Upper lobe of left lung (tissue), 4 donors: Measurements from ENCODE around the gene SP7.
"Not testable (repeated sequence)": the region's sequence is repeated elsewhere in the genome, so short reads cannot be mapped to it uniquely, and the experiment has no call there.

Experiments
- POLR2A ChIP-seq, 4 donors: fragments of 450-650 bp; IDR thresholded peaks; one replicate each; pipeline ENCODE4 v1.5.1; 2016 to 2017; ENCODE audit warnings: antibody characterized with exemption in 4 of 4, mild to moderate bottlenecking in 2 of 4
- POLR2AphosphoS5 ChIP-seq, 2 donors: sonication (generic); formaldehyde crosslinking; IDR thresholded peaks; one replicate each; pipeline ENCODE4 v1.5.1; 2017; ENCODE audit warnings: antibody characterized with exemption in 2 of 2
- TF ChIP-seq, protein P1 (sequence below), 6 experiments: fragments of 450-650 bp in 4 of 6; fragments of 200-600 bp in 2 of 6; sonication (generic) in 2 of 6; IDR thresholded peaks; one replicate each; pipeline ENCODE4 v1.5.1; 2016 to 2019; ENCODE audit warnings: antibody characterized with exemption in 6 of 6

DNA sequence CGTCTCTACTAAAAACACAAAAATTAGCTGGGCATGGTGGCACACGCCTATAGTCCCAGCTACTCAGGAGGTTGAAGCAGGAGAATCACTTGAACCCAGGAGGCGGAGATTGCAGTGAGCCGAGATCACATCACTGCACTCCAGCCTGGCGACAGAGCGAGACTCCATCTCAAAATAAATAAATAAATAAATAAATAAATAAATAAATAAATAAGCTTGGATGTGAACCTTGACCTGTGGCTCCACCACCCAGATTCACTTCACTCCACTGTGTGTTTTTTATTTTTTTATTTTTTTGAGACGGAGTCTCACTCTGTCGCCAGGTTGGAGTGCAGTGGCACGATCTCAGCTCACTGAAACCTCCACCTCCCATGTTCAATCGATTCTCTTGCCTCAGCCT, 25.5 kb upstream of the SP7 start:
- TF ChIP-seq, protein P1, sequence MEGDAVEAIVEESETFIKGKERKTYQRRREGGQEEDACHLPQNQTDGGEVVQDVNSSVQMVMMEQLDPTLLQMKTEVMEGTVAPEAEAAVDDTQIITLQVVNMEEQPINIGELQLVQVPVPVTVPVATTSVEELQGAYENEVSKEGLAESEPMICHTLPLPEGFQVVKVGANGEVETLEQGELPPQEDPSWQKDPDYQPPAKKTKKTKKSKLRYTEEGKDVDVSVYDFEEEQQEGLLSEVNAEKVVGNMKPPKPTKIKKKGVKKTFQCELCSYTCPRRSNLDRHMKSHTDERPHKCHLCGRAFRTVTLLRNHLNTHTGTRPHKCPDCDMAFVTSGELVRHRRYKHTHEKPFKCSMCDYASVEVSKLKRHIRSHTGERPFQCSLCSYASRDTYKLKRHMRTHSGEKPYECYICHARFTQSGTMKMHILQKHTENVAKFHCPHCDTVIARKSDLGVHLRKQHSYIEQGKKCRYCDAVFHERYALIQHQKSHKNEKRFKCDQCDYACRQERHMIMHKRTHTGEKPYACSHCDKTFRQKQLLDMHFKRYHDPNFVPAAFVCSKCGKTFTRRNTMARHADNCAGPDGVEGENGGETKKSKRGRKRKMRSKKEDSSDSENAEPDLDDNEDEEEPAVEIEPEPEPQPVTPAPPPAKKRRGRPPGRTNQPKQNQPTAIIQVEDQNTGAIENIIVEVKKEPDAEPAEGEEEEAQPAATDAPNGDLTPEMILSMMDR (IDR thresholded peaks at IDR 0.05) = not testable (repeated sequence)
- not testable (repeated sequence) for TF ChIP-seq POLR2A, POLR2AphosphoS5 (IDR thresholded peaks at IDR 0.05)
